GM12878 (cell line): ENCODE results near the gene RMI2. TPM values are rescaled to one million over a fixed set of nuclear protein-coding genes. Genes with fewer than 3 reads are reported as not detected.

Experiments used
- ATAC-seq: fragments of 200-7000 bp; cut with Tn5 transposase; 3 replicates; pipeline ENCODE4 v1.9.1; 2020; ENCODE audit warnings: mild to moderate bottlenecking, moderate library complexity
- BruUV-seq: library from RNA; stranded (reverse); fragments of 400-500 nt; replicated peaks from 2 replicates; lab custom pipeline; 2021; lab: Mats Ljungman, UMichigan
- CTCF ChIA-PET: fragments of 300-600 bp; sonication (Branson Sonifier 250); formaldehyde crosslinking; extraction: SDS; loops from one replicate; lab custom pipeline; 2021; ENCODE audit warnings: inconsistent platforms; lab: Yijun Ruan, JAX
- POLR2A ChIA-PET: fragments of 350-600 bp; formaldehyde crosslinking; extraction: SDS; loops from one replicate; lab custom pipeline; 2021; ENCODE audit warnings: inconsistent platforms; lab: Charles Lee
- RAD21 ChIA-PET: fragments of 300-600 bp; sonication (Branson Sonifier 250); formaldehyde crosslinking; loops from one replicate; lab custom pipeline; 2023; ENCODE audit warnings: antibody characterized with exemption; ENCODE audit not compliant: unreplicated experiment; lab: Charles Lee
- SMC1A ChIA-PET: fragments of 300-600 bp; sonication (Branson Sonifier 250); formaldehyde crosslinking; loops from one replicate; lab custom pipeline; 2023; ENCODE audit not compliant: unreplicated experiment, uncharacterized antibody; lab: Charles Lee
- DNase-seq: peaks from one replicate; pipeline ENCODE4 v3.0.0-alpha.2; 2011; ENCODE audit warnings: low read depth, low spot score
- FAIRE-seq: peaks from 3 replicates; lab custom pipeline; 2011; peaks lifted over from hg19 to GRCh38; lab: Jason Lieb, UNC
- H2AFZ ChIP-seq: 2 replicates; pipeline ENCODE4 v1.6.0; 2011; ENCODE audit warnings: low read depth, low read length, control low read depth; ENCODE audit not compliant: control insufficient read depth
- H3K27ac ChIP-seq: 2 replicates; pipeline ENCODE4 v1.5.1; 2011; ENCODE audit warnings: control low read depth; ENCODE audit not compliant: control insufficient read depth, insufficient read depth
- H3K27me3 ChIP-seq, 2 experiments: replicated peaks in 1 of 2; 2 replicates each; pipeline versions ENCODE4 v1.6.0 to v1.6.1; 2011; ENCODE audit warnings: low read length in 1 of 2; ENCODE audit not compliant: control insufficient read depth in 2 of 2, insufficient read depth in 2 of 2
- H3K36me3 ChIP-seq, 2 experiments: 2 replicates each; pipeline ENCODE4 v1.5.1; 2011; ENCODE audit warnings: low read length in 1 of 2; ENCODE audit not compliant: control insufficient read depth in 2 of 2, insufficient read depth in 2 of 2
- H3K4me1 ChIP-seq: 2 replicates; pipeline ENCODE4 v1.6.1; 2011; ENCODE audit warnings: mild to moderate bottlenecking, low read length, moderate library complexity, mixed read lengths; ENCODE audit not compliant: control insufficient read depth, insufficient read depth
- H3K4me2 ChIP-seq: 2 replicates; pipeline ENCODE4 v1.6.0; 2011; ENCODE audit warnings: control low read depth; ENCODE audit not compliant: control insufficient read depth, insufficient read depth
- H3K4me3 ChIP-seq: fragments of 200-600 bp; sonication (generic); 2 replicates; pipeline ENCODE4 v1.5.1; 2016
- H3K79me2 ChIP-seq: 2 replicates; pipeline ENCODE4 v1.6.0; 2011; ENCODE audit warnings: low read length; ENCODE audit not compliant: control insufficient read depth, insufficient read depth
- H3K9ac ChIP-seq: 2 replicates; pipeline ENCODE4 v1.8.0; 2011; ENCODE audit warnings: low read length, control low read depth, mixed read lengths; ENCODE audit not compliant: control insufficient read depth, insufficient read depth
- H3K9me3 ChIP-seq: replicated peaks from 3 replicates; pipeline ENCODE4 v1.5.1; 2011; ENCODE audit warnings: mild to moderate bottlenecking, low read length; ENCODE audit not compliant: control insufficient read depth, insufficient read depth
- H4K20me1 ChIP-seq: 2 replicates; pipeline ENCODE4 v1.6.0; 2011; ENCODE audit not compliant: control insufficient read depth, insufficient read depth
- BCLAF1 ChIP-seq: fragments of 450-650 bp; IDR thresholded peaks from 2 replicates; pipeline ENCODE4 v1.6.1; 2017; ENCODE audit warnings: antibody characterized with exemption, mild to moderate bottlenecking, moderate library complexity
- CBFB ChIP-seq: IDR thresholded peaks from 2 replicates; pipeline ENCODE4 v1.6.1; 2016; ENCODE audit warnings: antibody characterized with exemption, low read depth
- FOS ChIP-seq: IDR thresholded peaks from 3 replicates; pipeline ENCODE4 v1.6.1; 2011; ENCODE audit warnings: borderline replicate concordance; ENCODE audit not compliant: insufficient read length; ENCODE audit errors: extremely low read depth
- NFIC ChIP-seq: IDR thresholded peaks from 2 replicates; pipeline ENCODE4 v1.6.1; 2012; ENCODE audit warnings: low read depth, mild to moderate bottlenecking, inconsistent platforms, low read length, moderate library complexity
- PKNOX1 ChIP-seq: fragments of 450-650 bp; IDR thresholded peaks from 2 replicates; pipeline ENCODE4 v1.6.1; 2016; ENCODE audit warnings: mild to moderate bottlenecking
- POLR2AphosphoS2 ChIP-seq: IDR thresholded peaks from 2 replicates; pipeline ENCODE4 v1.6.1; 2011; ENCODE audit warnings: low read depth, mild to moderate bottlenecking, low read length, improper control_type of control experiment, moderate library complexity
- SMAD5 ChIP-seq: IDR thresholded peaks from 2 replicates; pipeline ENCODE4 v1.6.1; 2016; ENCODE audit warnings: antibody characterized with exemption, low read depth
- SREBF2 ChIP-seq: IDR thresholded peaks from 2 replicates; pipeline ENCODE4 v1.6.1; 2012; ENCODE audit warnings: mild to moderate bottlenecking, low read length
- STAT3 ChIP-seq: IDR thresholded peaks from 2 replicates; pipeline ENCODE4 v1.6.1; 2011; ENCODE audit warnings: low read depth, low read length, improper control_type of control experiment
- SUPT20H ChIP-seq: IDR thresholded peaks from 2 replicates; pipeline ENCODE4 v1.6.1; 2011; ENCODE audit warnings: low read depth, mild to moderate bottlenecking, low read length, moderate library complexity, borderline replicate concordance; ENCODE audit not compliant: control insufficient read depth
- SUZ12 ChIP-seq: fragments of 200-600 bp; sonication (generic); IDR thresholded peaks from one replicate; pipeline ENCODE4 v1.6.1; 2018; ENCODE audit warnings: antibody characterized with exemption, mild to moderate bottlenecking; ENCODE audit not compliant: unreplicated experiment
- ZNF207 ChIP-seq: fragments of 450-650 bp; IDR thresholded peaks from 2 replicates; pipeline ENCODE4 v1.6.1; 2014; ENCODE audit warnings: antibody characterized with exemption, mild to moderate bottlenecking, borderline replicate concordance
- whole genome bisulfite sequencing: methylation state at CpG from one replicate; pipeline ENCODE4 v1.1.6; 2016; ENCODE audit warnings: low lambda C conversion rate; ENCODE audit not compliant: insufficient replicate concordance, insufficient coverage; ENCODE audit errors: missing lambda C conversion rate; 5-methylcytosine and 5-hydroxymethylcytosine counted together
- in situ Hi-C: fragments of 300-500 bp; cut with MboI; formaldehyde crosslinking; loops from 9 replicates; pipeline ENCODE4 v1.14.3; 2018; ENCODE audit warnings: mixed read lengths
- intact Hi-C: fragments of 100-400 bp; cut with micrococcal nuclease; formaldehyde crosslinking; loops from one replicate; pipeline ENCODE4 v1.14.2; 2022; ENCODE audit not compliant: unreplicated experiment
- polyA plus RNA-seq, 11 experiments: library from polyadenylated mRNA; depleted of rRNA in 4 of 11; unstranded in 6 of 11; stranded (reverse) in 5 of 11; fragments of >200 nt; fragmentation: Nextera tagmentation in 4 of 11; fragmentation: Illumina TruSeq in 1 of 11; extraction: Ambion mirVana in 4 of 11; extraction: Trizol in 1 of 11; gene quantifications; 1 replicate in 1 of 11; 2 replicates in 10 of 11; pipeline versions ENCODE4 v1.2.1 to v1.2.3, GENCODE V29; 2011 to 2016; ENCODE audit warnings: inconsistent platforms in 2 of 11, missing spikeins in 2 of 11, low read depth in 1 of 11
- total RNA-seq, 4 experiments: library from RNA; depleted of rRNA in 3 of 4; stranded (reverse); fragments of >200 nt in 3 of 4; fragmentation: Illumina TruSeq in 1 of 4; extraction: Trizol in 1 of 4; gene quantifications; 2 replicates each; pipeline versions ENCODE4 v1.2.1 to v1.2.3, GENCODE V29; 2013 to 2021

The RMI2 gene
- total and polyA plus RNA-seq, 10 of the 15 experiments (the other 5 are each of a cell fraction or from before 2014, with no cell fraction given), result 9.6 to 68.8 (median 32.1) TPM

GRCh38 chr16:11322823-11323222, 22.4 kb upstream of the RMI2 start (continued):
- TF ChIP-seq BCLAF1 (no peak), ZNF207 (no peak)

GRCh38 chr16:11323551-11324336, 21.5 kb upstream of the RMI2 start:
- Histone ChIP-seq H4K20me1 (no peaks in the 10 kb centered on the region), H3K36me3 (no peaks in the 10 kb centered on the region), H3K27ac (no peak overlapping the region), H3K4me2 (no peak overlapping the region), H3K79me2 (no peaks in the 10 kb centered on the region; the same call in 1 of the 2 replicates), H3K4me3 (no peak overlapping the region), H2AFZ (no peak overlapping the region), H3K27me3 (no peaks in the 10 kb centered on the region), H3K9ac (no peak overlapping the region), H3K9me3 (peaks cover 1% of the 10 kb centered on the region; the same call in 2 of the 3 replicates)
- SMC1A ChIA-PET, result interaction anchor here (0.9 to 2.5 kb wide), 5 partner anchors 8 to 44 kb away, joined by 3 to 6 read pairs (median 4); no protein-coding TSS in a partner anchor
- no peak for DNase-seq
- CTCF ChIA-PET, result interaction anchor here (0.8 to 1.7 kb wide), 2 partner anchors 13 to 14 kb away, joined by 3 read pairs; no protein-coding TSS in a partner anchor
- RAD21 ChIA-PET, result interaction anchor here (0.7 to 7.0 kb wide), 3 partner anchors 13 to 69 kb away, joined by 3 to 89 read pairs (median 29); no protein-coding TSS in a partner anchor
- in situ Hi-C loops (no loop called here), intact Hi-C loops (no loop called here)
- no TSS peak for BruUV-seq
- WGBS, result 83% methylated on average over 11 of the region's 11 CpGs
- no peak for ATAC-seq
- POLR2A ChIA-PET, result interaction anchor here (0.6 to 1.3 kb wide), 2 partner anchors 11 to 73 kb away, joined by 3 to 4 read pairs; no protein-coding TSS in a partner anchor
- FAIRE-seq, result no peak
- TF ChIP-seq STAT3 (no peak), SMAD5 (no peak), SREBF2 (no peak), NFIC (no peak), CBFB (no peak), FOS (no peak), SUPT20H (no peak), POLR2AphosphoS2 (no peak), SUZ12 (no peak), PKNOX1 (no peak)
- TF ChIP-seq, all 136 proteins: peak for 0
- peaks cover 37% of the 10 kb centered on the region for H3K4me1 ChIP-seq
